Skeletal muscle cell (primary cell): ENCODE data around the gene PNPLA6.
"Not testable (repeated sequence)": the region's sequence is repeated elsewhere in the genome, so short reads cannot be mapped to it uniquely, and the experiment has no call there.

ENCODE experiments used
- DNase-seq: peaks from one replicate; pipeline ENCODE4 v3.0.0-alpha.2; 2010; ENCODE audit warnings: low read depth
- H3K4me3 ChIP-seq: 2 replicates; pipeline ENCODE4 v1.5.1; 2011; ENCODE audit warnings: low read depth, mild to moderate bottlenecking, control low read depth, low read length, moderate library complexity

Gene PNPLA6

DNA sequence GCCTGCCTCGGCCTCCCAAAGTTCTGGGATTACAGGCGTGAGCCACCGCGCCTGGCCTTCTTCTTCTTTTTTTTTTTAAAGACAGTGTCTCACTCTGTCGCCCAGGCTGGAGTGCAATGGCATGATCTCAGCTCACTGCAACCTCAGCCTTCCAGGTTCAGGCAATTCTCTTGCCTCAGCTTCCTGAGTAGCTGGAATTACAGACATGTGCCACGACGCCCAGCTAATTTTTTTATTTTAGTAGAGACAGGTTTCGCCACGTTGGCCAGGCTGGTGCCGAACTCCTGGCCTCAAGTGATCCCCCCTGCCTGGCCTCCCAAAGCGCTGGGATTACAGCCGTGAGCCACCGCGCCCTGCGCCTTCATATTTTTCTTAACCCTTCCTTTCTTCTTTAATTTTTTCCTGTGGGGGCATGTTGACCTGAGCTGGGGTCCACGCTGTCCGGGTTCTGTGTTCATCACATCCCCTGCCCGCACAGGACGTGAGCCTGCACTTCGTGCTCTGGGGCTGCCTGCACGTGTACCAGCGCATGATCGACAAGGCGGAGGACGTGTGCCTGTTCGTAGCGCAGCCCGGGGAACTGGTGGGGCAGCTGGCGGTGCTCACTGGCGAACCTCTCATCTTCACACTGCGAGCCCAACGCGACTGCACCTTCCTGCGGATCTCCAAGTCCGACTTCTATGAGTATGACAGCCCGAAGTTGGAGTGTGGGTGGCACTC lies 14.1 kb downstream of the PNPLA6 start:
- no peak overlapping the region for H3K4me3 ChIP-seq
- no peak for DNase-seq

DNA sequence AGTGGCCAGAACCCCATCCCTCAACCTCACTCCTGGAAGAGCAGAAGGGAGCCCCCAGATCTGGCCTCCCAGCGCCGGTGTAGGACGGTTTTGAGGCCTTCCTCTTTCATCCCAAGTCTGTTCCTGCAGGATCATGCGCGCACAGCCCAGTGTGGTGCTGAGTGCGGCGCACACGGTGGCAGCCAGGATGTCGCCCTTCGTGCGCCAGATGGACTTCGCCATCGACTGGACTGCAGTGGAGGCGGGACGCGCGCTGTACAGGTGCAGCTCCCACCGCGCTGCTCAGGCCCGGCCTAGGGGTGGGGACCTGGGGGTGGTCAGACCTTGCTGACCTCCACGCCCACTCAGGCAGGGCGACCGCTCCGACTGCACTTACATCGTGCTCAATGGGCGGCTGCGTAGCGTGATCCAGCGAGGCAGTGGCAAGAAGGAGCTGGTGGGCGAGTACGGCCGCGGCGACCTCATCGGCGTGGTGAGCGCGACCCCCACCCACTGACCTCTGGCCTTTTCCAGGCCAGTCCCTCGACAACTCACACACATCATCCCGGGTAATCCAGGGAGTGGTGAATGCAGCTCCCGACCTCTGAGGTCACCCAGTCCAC lies 14.8 kb downstream of the PNPLA6 start:
- no peak overlapping the region for H3K4me3 ChIP-seq

DNA sequence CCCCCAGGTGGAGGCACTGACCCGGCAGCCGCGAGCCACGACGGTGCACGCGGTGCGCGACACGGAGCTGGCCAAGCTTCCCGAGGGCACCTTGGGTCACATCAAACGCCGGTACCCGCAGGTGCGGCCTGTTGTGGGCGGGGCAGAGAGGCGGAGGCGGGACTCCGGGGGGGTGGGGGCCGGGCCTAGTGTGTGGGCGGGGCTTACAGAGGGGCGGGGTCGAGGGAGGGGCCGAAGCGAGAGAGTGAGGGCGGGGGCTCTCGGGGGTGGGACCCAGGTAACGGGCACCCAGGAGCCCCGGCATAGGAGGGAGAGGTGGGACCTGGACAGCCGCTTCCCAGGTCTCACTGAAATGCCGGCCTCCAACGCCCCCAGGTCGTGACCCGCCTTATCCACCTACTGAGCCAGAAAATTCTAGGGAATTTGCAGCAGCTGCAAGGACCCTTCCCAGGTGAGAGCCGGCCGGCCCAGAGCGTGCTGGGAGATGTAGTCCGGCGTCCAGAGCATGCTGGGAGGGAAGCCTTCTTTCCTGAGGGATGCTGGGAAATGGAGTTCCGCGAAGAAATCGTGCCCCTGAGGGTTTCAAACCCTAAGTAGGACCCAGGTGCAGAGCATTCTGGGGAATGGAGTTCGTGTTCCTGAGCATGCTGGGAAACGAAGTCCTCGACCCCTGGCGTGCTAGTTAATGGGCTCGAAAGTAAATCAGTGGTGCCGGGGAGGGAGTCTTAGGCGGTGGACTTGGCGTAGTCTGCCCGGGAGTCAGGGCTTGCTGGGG lies 15.7 kb downstream of the PNPLA6 start:
- DNase-seq = no peak
- H3K4me3 ChIP-seq = no peak overlapping the region

More for the DNA sequence above, 14.8 kb downstream of the PNPLA6 start:
- DNase-seq = no peak

DNA sequence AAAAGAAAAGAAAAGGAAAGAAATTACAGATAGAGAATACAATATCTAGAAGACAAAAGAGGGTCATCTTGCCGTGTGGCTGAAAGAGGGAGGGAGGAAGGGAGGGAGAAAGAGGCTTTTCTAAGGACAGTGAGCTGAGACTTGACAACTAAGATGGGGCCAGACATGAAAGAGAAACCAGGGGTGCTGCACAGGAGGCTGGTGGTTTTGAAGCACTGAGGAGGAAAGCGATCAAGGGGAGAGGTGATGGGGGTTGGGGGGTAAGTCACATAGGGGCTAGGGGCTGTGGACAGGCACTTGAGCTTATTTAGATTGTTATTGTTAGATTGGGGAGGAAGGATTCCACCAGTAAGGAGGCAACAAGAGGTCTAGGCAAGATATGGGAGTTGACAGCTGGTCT lies 17.3 kb downstream of the PNPLA6 start:
- no peak for DNase-seq

DNA sequence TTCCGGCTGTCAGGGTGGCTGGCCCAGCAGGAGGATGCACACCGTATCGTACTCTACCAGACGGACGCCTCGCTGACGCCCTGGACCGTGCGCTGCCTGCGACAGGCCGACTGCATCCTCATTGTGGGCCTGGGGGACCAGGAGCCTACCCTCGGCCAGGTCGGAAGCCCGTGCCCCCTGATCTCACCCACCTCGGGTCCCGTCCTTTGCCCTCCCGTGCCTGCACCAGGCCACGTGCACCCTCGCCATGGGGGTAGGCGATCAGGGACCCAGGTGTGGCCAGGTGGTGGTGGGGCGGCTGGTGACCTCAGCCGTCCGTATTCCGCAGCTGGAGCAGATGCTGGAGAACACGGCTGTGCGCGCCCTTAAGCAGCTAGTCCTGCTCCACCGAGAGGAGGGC lies 19.0 kb downstream of the PNPLA6 start:
- H3K4me3 ChIP-seq = no peak overlapping the region
- no peak for DNase-seq

More for the DNA sequence above, 17.3 kb downstream of the PNPLA6 start:
- no peak overlapping the region for H3K4me3 ChIP-seq

DNA sequence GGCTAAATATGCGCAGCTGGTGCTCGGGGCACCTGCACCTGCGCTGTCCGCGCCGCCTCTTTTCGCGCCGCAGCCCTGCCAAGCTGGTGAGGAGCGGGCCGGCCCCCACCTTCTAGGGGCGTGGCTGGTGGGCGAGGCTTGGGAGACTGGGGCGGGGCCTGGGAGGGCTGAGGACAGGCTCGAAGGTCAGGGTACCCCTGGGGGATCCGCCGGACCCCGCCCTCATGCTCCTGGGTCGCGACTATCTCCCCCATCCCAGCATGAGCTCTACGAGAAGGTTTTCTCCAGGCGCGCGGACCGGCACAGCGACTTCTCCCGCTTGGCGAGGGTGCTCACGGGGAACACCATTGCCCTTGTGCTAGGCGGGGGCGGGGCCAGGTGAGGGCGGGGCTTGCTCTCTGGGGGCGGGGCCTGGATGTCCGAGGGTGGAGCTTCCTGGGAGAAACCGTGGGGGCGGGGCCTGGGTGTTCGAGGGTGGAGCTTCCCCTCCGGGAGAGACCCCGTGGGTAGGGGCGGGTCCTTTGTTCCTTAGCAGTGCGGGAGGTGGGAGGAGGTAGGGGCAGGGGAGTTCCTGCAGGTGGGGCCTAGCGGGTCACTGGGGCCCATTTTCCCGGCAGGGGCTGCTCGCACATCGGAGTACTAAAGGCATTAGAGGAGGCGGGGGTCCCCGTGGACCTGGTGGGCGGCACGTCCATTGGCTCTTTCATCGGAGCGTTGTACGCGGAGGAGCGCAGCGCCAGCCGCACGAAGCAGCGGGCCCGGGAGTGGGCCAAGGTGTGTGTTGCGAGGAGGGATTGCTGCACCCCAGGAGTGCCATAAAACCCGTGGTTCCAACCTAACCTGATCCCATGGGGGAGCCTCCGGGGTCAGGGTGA lies 19.7 kb downstream of the PNPLA6 start:
- no peak overlapping the region for H3K4me3 ChIP-seq
- no peak for DNase-seq

DNA sequence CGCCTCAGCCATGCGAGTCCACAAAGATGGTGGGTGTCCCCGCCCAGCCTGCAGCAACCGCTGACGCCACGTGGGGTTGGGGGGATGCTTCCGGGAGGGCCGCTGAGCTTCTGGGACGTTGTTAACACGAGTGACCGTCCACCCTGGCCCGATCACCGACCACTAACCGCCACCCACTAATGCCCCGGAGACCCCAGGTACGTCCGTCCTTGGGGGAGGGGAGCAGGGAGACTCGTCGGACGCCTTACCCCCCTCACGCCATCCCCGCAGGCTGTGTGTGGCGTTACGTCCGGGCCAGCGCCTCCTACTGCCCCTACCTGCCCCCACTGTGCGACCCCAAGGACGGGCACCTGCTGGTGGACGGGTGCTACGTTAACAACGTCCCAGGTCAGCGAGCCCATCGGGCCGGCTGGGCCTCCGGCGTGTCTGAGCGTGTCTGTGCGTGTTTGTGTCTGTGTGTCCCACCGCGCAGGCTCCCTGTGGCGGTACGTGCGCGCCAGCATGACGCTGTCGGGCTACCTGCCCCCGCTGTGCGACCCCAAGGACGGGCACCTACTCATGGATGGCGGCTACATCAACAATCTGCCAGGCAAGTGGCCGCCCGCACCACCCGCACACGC lies 21.3 kb downstream of the PNPLA6 start:
- no peak for DNase-seq
- no peak overlapping the region for H3K4me3 ChIP-seq

DNA sequence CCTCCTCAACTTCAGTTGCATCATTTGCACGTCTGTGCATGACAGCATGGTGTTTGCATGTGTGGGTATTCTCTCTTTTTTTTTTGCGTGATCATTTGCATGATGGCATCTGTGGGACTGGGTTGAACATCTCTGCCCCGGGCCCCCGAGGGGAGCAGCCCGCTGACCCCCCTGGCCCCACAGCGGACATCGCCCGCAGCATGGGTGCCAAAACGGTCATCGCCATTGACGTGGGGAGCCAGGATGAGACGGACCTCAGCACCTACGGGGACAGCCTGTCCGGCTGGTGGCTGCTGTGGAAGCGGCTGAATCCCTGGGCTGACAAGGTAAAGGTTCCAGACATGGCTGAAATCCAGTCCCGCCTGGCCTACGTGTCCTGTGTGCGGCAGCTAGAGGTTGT lies 23.1 kb downstream of the PNPLA6 start:
- no peak for DNase-seq
- no peak overlapping the region for H3K4me3 ChIP-seq

DNA sequence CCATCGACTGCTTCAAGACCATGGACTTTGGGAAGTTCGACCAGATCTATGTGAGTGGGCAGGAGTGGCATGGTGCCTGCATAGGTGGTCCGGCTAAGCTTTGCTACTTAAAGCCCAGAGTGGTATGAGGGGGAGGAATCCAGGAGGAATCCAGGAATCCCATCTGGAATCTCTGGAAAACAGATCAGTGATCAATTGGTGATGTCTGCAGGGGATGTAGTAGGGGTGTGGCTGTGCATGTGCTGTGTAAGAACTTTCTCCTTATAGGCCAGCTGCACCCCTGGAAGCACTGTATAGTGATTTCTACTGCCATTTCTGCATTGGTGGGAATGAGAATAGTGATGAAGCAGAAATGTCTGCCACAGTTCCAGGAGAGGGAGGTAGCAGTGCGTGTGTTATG lies 23.6 kb downstream of the PNPLA6 start:
- no peak for DNase-seq
- H3K4me3 ChIP-seq = no peak overlapping the region

DNA sequence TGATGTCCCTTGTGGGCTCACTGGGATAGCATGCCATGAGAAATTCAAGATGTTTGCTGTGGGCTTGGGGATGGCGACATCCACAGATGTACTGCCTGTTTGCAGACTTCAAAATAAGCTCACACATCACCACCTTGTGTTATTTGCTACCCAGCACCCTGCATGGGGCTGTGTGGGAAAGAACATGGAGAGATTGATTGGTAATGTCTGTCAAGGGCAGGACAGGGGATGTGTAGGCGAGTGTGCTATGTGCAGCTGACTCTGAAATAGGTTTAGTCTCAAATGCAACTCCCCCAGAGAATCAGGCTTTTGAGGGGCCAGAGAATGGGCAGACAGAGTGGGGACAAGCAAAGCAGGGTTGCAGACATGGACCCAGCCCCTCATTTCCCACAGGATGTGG lies 24.7 kb downstream of the PNPLA6 start:
- no peak overlapping the region for H3K4me3 ChIP-seq

DNA sequence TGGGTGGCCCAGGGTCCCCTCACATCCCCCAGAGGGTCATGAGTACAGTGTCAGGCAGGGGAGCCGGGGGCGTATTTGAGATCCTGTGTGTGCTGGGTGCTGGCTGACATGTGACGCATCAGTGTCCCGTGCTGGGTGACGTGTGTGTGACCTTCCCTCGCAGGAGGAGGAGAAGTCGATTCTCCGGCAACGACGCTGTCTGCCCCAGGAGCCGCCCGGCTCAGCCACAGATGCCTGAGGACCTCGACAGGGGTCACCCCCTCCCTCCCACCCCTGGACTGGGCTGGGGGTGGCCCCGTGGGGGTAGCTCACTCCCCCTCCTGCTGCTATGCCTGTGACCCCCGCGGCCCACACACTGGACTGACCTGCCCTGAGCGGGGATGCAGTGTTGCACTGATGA lies 25.8 kb downstream of the PNPLA6 start:
- no peak for DNase-seq
- H3K4me3 ChIP-seq = no peak overlapping the region

More for the DNA sequence above, 24.7 kb downstream of the PNPLA6 start:
- DNase-seq = no peak

DNA sequence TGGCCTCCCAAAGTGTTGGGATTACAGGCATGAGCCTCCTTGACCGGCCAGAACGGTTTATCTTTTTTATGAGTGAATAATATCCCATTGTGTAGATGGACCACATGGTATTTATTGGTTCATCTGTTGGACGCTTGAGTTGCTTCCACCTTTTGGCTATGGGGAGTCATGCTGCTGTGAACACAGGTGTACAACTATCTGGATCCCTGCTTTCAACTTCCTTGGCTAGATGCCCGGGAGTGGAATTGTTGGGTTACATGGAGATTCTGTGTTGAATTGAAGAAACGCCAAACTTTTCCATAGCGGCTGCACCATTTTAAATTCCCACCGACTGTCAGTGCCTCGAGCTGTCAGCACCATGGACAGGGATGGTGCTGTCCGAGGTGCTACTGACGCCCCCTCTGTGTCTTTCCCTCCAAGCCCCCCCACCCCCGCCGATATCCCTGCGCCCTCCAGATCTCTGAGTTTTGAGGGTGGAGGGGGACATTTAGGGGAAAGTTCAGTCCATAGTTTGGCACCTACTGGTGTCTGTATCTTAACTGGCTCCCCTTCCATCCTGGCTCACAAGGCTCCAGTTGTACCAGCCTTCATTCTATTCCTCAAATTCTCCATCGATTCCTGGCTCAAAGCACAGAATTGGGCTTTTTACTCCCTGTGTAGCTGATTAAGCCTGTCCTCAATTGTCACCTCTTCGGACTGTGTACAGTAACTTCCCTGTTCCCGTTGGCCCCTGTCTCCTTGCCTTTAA lies 27.3 kb downstream of the PNPLA6 start:
- H3K4me3 ChIP-seq = no peak overlapping the region
- no peak for DNase-seq

DNA sequence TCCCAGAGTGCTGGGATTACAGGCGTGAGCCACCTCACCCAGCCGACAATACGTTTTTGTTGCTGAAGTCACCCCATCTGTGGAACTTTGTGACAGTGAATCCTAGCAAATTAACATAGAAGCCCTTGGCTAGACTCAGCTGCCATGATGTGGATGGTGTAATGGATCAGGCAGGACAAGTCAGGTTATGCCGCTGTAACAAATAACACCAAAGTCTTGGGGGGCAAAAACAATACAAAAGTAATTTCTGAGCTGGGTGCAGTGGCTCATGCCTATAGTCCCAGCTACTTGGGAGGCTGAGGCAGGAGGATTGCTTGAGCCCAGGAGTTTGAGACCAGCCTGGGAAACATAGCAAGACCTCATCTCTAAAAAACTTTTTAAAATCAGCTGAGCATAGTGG lies 29.3 kb downstream of the PNPLA6 start:
- no peak for DNase-seq
- H3K4me3 ChIP-seq = no peak overlapping the region

DNA sequence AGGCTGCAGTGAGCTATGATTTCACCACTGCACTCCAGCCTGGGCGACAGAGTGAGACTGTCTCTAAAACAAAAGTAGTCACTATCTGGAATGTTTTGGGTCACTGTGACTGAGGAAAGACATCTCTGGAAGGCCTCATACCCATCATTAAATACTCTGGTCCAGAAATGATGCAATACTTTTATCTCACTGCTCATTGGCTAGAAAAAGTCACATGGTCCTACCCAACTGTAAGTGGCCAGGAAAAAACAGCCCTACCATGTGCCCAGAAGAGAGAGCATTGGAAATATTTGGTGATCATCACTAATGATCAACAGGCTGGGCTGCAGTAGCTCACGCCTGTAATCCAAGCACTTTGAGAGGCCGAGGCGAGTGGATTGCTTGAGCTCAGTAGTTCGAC lies 29.8 kb downstream of the PNPLA6 start:
- H3K4me3 ChIP-seq = no peak overlapping the region
- DNase-seq = no peak

DNA sequence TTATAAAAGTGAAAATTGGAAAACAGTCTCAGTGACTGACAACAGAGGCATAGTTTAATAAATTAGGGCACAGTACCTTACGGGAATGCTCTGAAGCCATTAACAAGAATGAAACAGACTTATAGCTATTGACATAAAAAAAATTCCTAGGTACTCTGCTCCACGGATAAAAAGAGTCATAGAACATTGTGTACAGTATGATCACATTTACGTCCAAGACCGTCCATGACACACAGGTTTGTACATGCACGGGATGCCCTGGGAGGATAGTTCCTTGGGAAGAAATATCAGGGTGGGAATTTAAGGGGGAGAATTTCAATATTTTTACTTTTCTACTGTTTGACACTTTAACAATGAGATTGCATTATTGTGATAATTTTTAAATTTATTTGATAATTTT lies 35.2 kb downstream of the PNPLA6 start:
- DNase-seq = no peak
- no peak overlapping the region for H3K4me3 ChIP-seq

DNA sequence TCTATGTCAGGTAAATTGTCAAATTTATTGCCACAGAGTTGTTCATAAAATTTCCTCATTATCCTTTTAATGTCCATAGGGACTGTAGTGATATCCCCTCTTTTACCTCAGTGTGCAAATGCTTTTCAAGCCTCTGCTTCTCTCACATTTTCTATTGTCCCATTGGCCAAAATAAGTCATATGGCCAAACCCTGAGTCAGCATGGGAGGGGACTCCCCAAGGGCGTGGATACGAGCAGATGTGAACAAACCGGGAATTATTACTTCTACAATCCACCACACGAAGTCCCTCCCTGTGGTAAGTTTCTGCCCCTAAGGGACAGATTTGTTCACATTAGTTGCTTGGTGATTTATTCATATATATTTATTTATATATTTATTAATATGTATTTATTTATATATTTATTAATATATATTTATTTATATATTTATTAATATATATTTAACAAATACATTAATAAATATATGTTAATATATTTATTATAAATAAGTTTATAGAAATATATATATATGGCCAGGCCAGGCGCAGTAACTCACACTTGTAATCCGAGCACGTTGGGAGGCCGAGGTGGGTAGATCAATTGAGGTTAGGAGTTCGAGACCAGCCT lies 40.0 kb downstream of the PNPLA6 start:
- H3K4me3 ChIP-seq = no peak overlapping the region
- no peak for DNase-seq

DNA sequence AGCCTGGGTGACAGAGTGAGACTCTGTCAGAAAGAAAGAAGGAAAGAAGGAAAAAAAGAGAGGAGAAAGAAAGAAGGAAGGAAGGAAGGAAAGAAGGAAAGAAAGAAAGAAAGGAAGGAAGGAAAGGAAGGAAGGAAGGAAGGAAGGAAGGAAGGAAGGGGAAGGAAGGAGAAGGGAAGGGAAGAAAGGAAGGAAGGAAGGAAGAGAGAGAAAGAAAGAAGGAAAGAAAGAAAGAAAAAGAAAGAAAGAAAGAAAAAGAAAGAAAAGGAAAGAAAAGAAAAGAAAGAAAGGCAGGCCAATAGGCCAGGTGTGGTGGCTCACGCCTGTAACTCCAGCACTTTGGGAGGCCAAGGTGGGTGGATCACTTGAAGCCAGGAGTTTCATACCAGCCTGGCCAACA lies 41.9 kb downstream of the PNPLA6 start:
- H3K4me3 ChIP-seq, DNase-seq: not testable (repeated sequence)

DNA sequence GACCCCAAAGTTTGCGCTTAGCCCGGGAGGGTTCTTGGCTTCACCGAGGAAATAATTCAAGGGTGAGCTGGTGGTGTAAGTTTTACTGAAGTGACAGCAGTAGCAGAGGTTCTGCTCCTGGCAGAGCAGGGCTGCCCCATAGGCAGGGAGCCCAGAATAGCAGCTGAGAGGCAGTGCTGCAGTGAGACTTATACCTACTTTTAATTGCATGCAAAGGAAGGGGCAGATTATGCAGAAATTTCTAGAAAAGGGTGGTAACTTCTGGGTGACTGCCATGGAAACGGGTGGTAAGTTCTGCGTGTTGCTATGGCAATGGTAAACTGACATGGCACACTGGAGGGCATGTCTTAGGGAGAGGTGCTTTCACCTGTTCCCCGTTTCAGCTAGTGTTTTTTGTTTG lies 42.6 kb downstream of the PNPLA6 start:
- DNase-seq = no peak
- H3K4me3 ChIP-seq = no peak overlapping the region
